Neural cell (in vitro differentiated cells): ENCODE results near the gene IGSF23. TPM values are rescaled to one million over a fixed set of nuclear protein-coding genes. Genes with fewer than 3 reads are reported as not detected.

Experiments
- H2AFZ ChIP-seq: fragments of 200-600, 300-800 bp; sonication (generic), shearing (Covaris generic); 2 replicates; pipeline ENCODE4 v1.6.0; 2014; ENCODE audit warnings: low read depth, mild to moderate bottlenecking, antibody characterized with exemption, low read length, moderate library complexity
- H3F3A ChIP-seq: fragments of 200-600 bp; shearing (Covaris generic); 2 replicates; pipeline ENCODE4 v1.6.1; 2016; ENCODE audit warnings: mild to moderate bottlenecking, moderate library complexity, mixed read lengths, antibody characterized with exemption, low read length; ENCODE audit not compliant: insufficient read depth, poor library complexity, severe bottlenecking
- H3K27ac ChIP-seq: fragments of 200-600, 300-800 bp; sonication (generic), shearing (Covaris generic); 2 replicates; pipeline ENCODE4 v1.5.1; 2014; ENCODE audit warnings: mild to moderate bottlenecking, low read length, moderate library complexity
- H3K27me3 ChIP-seq: fragments of 300-800, 200-600 bp; sonication (generic), shearing (Covaris generic); 2 replicates; pipeline ENCODE4 v1.6.0; 2014; ENCODE audit warnings: mild to moderate bottlenecking, low read depth, low read length, moderate library complexity; ENCODE audit not compliant: insufficient read depth
- H3K36me3 ChIP-seq: fragments of 300-800, 200-600 bp; sonication (generic), shearing (Covaris generic); 2 replicates; pipeline ENCODE4 v1.5.1; 2014; ENCODE audit warnings: mild to moderate bottlenecking, antibody characterized with exemption, low read length, moderate library complexity; ENCODE audit not compliant: insufficient read depth
- H3K4me2 ChIP-seq: fragments of 300-800, 200-600 bp; sonication (generic), shearing (Covaris generic); 2 replicates; pipeline ENCODE4 v1.6.0; 2014; ENCODE audit warnings: mild to moderate bottlenecking, low read length
- H3K4me3 ChIP-seq: fragments of 300-800, 200-600 bp; sonication (generic), shearing (Covaris generic); 2 replicates; pipeline ENCODE4 v1.5.1; 2014; ENCODE audit warnings: mild to moderate bottlenecking, low read length, moderate library complexity
- H3K79me2 ChIP-seq: fragments of 200-600 bp; shearing (Covaris generic); replicated peaks from 2 replicates; pipeline ENCODE4 v1.6.0; 2014; ENCODE audit warnings: mild to moderate bottlenecking, low read length, moderate library complexity; ENCODE audit not compliant: insufficient read depth
- H3K9ac ChIP-seq: fragments of 300-800, 200-600 bp; sonication (generic), shearing (Covaris generic); 2 replicates; pipeline ENCODE4 v1.6.1; 2016; ENCODE audit warnings: mild to moderate bottlenecking, low read length, mixed read lengths
- H3K9me2 ChIP-seq: fragments of 200-600 bp; shearing (Covaris generic); 2 replicates; pipeline ENCODE4 v1.6.1; 2016; ENCODE audit warnings: mild to moderate bottlenecking, low read length, mixed read lengths; ENCODE audit not compliant: insufficient read depth
- H3K9me3 ChIP-seq: fragments of 200-600, 300-800 bp; sonication (generic), shearing (Covaris generic); 2 replicates; pipeline ENCODE4 v1.6.1; 2016; ENCODE audit warnings: mild to moderate bottlenecking, mixed run types, low read length, moderate library complexity, mixed read lengths
- H4K20me1 ChIP-seq: fragments of 200-600 bp; shearing (Covaris generic); 2 replicates; pipeline ENCODE4 v1.6.1; 2016; ENCODE audit warnings: mild to moderate bottlenecking, mixed run types; ENCODE audit not compliant: insufficient read depth
- EP300 ChIP-seq: fragments of 450-650 bp; conservative IDR thresholded peaks from 2 replicates; pipeline ENCODE4 v1.6.1; 2014; ENCODE audit warnings: antibody characterized with exemption, mild to moderate bottlenecking, moderate library complexity; ENCODE audit not compliant: poor library complexity, severe bottlenecking
- EZH2 ChIP-seq: fragments of 200-600, 300-800 bp; shearing (Covaris generic), sonication (generic); IDR thresholded peaks from 2 replicates; pipeline ENCODE4 v1.6.1; 2014; ENCODE audit warnings: antibody characterized with exemption, low read length, borderline replicate concordance, mild to moderate bottlenecking; ENCODE audit not compliant: insufficient read depth, poor library complexity, severe bottlenecking
- MXI1 ChIP-seq: fragments of 450-650 bp; conservative IDR thresholded peaks from 2 replicates; pipeline ENCODE4 v1.6.1; 2014; ENCODE audit warnings: antibody characterized with exemption, mild to moderate bottlenecking; ENCODE audit not compliant: poor library complexity, severe bottlenecking
- POLR2AphosphoS5 ChIP-seq: IDR thresholded peaks from 2 replicates; pipeline ENCODE4 v1.6.1; 2012
- RAD21 ChIP-seq: fragments of 450-650 bp; conservative IDR thresholded peaks from 2 replicates; pipeline ENCODE4 v1.6.1; 2014; ENCODE audit warnings: antibody characterized with exemption, mild to moderate bottlenecking, moderate library complexity
- SMC3 ChIP-seq: fragments of 450-650 bp; conservative IDR thresholded peaks from 2 replicates; pipeline ENCODE4 v1.6.1; 2014; ENCODE audit warnings: antibody characterized with exemption, mild to moderate bottlenecking, moderate library complexity; ENCODE audit not compliant: poor library complexity
- TAF1 ChIP-seq: IDR thresholded peaks from 2 replicates; pipeline ENCODE4 v1.6.1; 2012; ENCODE audit warnings: low read depth
- polyA plus RNA-seq: library from polyadenylated mRNA; depleted of rRNA; stranded (reverse); fragments of >200 nt; gene quantifications from 2 replicates; pipeline ENCODE4 v1.2.3, GENCODE V29; 2014
- TF ChIP-seq, protein P1 (sequence below): IDR thresholded peaks from 2 replicates; pipeline ENCODE4 v1.6.1; 2012; ENCODE audit warnings: borderline replicate concordance
- TF ChIP-seq, protein P2 (sequence below): fragments of 450-650 bp; IDR thresholded peaks from 2 replicates; pipeline ENCODE4 v1.5.1; 2014; ENCODE audit warnings: antibody characterized with exemption, mild to moderate bottlenecking, moderate library complexity; ENCODE audit not compliant: poor library complexity, severe bottlenecking

Gene IGSF23
- polyA plus RNA-seq, 1 donor from 2014 or later: not detected

DNA sequence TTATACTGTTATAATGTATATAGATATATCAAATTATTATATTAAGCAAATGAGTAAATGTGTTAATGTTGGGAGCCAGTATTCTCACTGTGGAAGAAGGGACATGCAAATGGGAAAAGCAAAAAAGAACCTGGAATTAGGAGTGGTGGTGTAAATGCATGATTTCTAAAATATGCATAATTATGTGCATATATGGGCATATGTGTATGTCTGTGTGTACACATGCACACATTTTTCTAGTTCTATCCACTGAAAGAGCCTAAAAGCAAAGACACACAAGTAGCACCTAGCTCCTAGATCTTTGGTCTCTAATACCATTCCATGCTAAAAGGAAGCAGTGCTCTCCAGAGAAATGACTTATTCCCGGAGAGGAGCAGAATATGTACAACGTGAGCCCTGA is 45.6 kb upstream of the IGSF23 start:
- Histone ChIP-seq H3K4me2 (no peak overlapping the region), H3K9me2 (no peaks in the 10 kb centered on the region), H2AFZ (no peak overlapping the region), H3K4me3 (no peak overlapping the region), H3K27ac (no peak overlapping the region), H3K9me3 (no peaks in the 10 kb centered on the region), H3K36me3 (no peaks in the 10 kb centered on the region), H3F3A (no peaks in the 10 kb centered on the region), H4K20me1 (no peaks in the 10 kb centered on the region), H3K9ac (no peak overlapping the region), H3K27me3 (no peaks in the 10 kb centered on the region), H3K79me2 (no peaks in the 10 kb centered on the region)
- TF ChIP-seq MXI1: no peak
- TF ChIP-seq SMC3: no peak
- TF ChIP-seq, protein P1, sequence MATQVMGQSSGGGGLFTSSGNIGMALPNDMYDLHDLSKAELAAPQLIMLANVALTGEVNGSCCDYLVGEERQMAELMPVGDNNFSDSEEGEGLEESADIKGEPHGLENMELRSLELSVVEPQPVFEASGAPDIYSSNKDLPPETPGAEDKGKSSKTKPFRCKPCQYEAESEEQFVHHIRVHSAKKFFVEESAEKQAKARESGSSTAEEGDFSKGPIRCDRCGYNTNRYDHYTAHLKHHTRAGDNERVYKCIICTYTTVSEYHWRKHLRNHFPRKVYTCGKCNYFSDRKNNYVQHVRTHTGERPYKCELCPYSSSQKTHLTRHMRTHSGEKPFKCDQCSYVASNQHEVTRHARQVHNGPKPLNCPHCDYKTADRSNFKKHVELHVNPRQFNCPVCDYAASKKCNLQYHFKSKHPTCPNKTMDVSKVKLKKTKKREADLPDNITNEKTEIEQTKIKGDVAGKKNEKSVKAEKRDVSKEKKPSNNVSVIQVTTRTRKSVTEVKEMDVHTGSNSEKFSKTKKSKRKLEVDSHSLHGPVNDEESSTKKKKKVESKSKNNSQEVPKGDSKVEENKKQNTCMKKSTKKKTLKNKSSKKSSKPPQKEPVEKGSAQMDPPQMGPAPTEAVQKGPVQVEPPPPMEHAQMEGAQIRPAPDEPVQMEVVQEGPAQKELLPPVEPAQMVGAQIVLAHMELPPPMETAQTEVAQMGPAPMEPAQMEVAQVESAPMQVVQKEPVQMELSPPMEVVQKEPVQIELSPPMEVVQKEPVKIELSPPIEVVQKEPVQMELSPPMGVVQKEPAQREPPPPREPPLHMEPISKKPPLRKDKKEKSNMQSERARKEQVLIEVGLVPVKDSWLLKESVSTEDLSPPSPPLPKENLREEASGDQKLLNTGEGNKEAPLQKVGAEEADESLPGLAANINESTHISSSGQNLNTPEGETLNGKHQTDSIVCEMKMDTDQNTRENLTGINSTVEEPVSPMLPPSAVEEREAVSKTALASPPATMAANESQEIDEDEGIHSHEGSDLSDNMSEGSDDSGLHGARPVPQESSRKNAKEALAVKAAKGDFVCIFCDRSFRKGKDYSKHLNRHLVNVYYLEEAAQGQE: no peak
- TF ChIP-seq POLR2AphosphoS5: no peak
- TF ChIP-seq RAD21: no peak
- TF ChIP-seq TAF1: no peak

DNA sequence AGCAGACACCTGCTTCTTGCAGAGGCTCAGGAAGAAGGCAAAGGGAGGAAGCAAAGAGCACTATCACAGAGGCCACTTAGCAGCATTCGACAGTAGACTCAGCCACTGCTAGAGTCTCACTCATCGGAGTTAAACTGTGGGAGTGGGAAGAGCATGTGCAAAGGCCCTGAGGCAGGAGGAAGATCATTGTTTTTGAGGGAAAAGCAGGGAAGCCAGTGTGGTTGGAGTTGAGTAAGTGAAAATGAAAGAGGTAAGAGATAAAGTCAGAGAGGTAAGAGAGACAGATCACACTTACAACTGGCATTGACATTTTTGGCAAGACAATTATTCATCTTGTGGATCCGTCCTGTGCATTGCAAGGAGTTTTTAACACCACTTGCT is 42.8 kb upstream of the IGSF23 start:
- no peak overlapping the region for H2AFZ ChIP-seq
- H4K20me1 ChIP-seq: no peaks in the 10 kb centered on the region
- H3K36me3 ChIP-seq: no peaks in the 10 kb centered on the region
- no peak overlapping the region for H3K9ac ChIP-seq
- no peaks in the 10 kb centered on the region for H3K27me3 ChIP-seq
- TF ChIP-seq SMC3 (no peak), EP300 (no peak), RAD21 (no peak), EZH2 (no peak), POLR2AphosphoS5 (no peak), MXI1 (no peak)
- TF ChIP-seq, protein P2, sequence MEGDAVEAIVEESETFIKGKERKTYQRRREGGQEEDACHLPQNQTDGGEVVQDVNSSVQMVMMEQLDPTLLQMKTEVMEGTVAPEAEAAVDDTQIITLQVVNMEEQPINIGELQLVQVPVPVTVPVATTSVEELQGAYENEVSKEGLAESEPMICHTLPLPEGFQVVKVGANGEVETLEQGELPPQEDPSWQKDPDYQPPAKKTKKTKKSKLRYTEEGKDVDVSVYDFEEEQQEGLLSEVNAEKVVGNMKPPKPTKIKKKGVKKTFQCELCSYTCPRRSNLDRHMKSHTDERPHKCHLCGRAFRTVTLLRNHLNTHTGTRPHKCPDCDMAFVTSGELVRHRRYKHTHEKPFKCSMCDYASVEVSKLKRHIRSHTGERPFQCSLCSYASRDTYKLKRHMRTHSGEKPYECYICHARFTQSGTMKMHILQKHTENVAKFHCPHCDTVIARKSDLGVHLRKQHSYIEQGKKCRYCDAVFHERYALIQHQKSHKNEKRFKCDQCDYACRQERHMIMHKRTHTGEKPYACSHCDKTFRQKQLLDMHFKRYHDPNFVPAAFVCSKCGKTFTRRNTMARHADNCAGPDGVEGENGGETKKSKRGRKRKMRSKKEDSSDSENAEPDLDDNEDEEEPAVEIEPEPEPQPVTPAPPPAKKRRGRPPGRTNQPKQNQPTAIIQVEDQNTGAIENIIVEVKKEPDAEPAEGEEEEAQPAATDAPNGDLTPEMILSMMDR: no peak
- H3F3A ChIP-seq: no peaks in the 10 kb centered on the region
- H3K9me3 ChIP-seq: peaks cover 4% of the 10 kb centered on the region
- no peak overlapping the region for H3K4me2 ChIP-seq
- no peak overlapping the region for H3K4me3 ChIP-seq
- H3K27ac ChIP-seq: no peak overlapping the region
- H3K79me2 ChIP-seq: no peaks in the 10 kb centered on the region
- H3K9me2 ChIP-seq: no peaks in the 10 kb centered on the region
